GM23338 (cell line): Measurements from ENCODE around the gene DIDO1. TPM values are rescaled to one million over a fixed set of nuclear protein-coding genes. Genes with fewer than 3 reads are reported as not detected.

ENCODE experiments used
- ATAC-seq: fragments of 200-7000 bp; cut with Tn5 transposase; 3 replicates; pipeline ENCODE4 v1.9.1; 2020
- DNase-seq: peaks from one replicate; pipeline ENCODE4 v3.0.0-alpha.2; 2015; ENCODE audit warnings: low spot score
- H2AFZ ChIP-seq: fragments of 200-600 bp; sonication (generic); 2 replicates; pipeline ENCODE4 v1.8.0; 2016; ENCODE audit warnings: antibody characterized with exemption, mild to moderate bottlenecking, moderate library complexity
- H3F3A ChIP-seq: fragments of 200-600 bp; sonication (generic); replicated peaks from 2 replicates; pipeline ENCODE4 v1.8.0; 2017; ENCODE audit warnings: antibody characterized with exemption, mixed run types, low read depth
- H3K27ac ChIP-seq: fragments of 200-600 bp; sonication (generic); 2 replicates; pipeline ENCODE4 v1.6.1; 2016; ENCODE audit warnings: low read depth
- H3K27me3 ChIP-seq: fragments of 200-600 bp; sonication (generic); 2 replicates; pipeline ENCODE4 v1.8.0; 2016; ENCODE audit warnings: mild to moderate bottlenecking, mixed run types, moderate library complexity; ENCODE audit not compliant: insufficient read depth
- H3K36me3 ChIP-seq: fragments of 200-600 bp; sonication (generic); 2 replicates; pipeline ENCODE4 v1.8.0; 2016; ENCODE audit warnings: mild to moderate bottlenecking; ENCODE audit not compliant: insufficient read depth
- H3K4me1 ChIP-seq: fragments of 200-600 bp; sonication (generic); 2 replicates; pipeline ENCODE4 v1.8.0; 2016; ENCODE audit warnings: mild to moderate bottlenecking, moderate library complexity; ENCODE audit not compliant: insufficient read depth
- H3K4me2 ChIP-seq: fragments of 200-600 bp; sonication (generic); 2 replicates; pipeline ENCODE4 v1.7.1; 2017; ENCODE audit warnings: mixed run types
- H3K4me3 ChIP-seq: fragments of 200-600 bp; sonication (generic); 2 replicates; pipeline ENCODE4 v1.6.1; 2016; ENCODE audit warnings: mixed run types
- H3K79me2 ChIP-seq: fragments of 200-600 bp; sonication (generic); replicated peaks from 2 replicates; pipeline ENCODE4 v1.8.0; 2017; ENCODE audit warnings: mild to moderate bottlenecking; ENCODE audit not compliant: insufficient read depth
- H3K9me2 ChIP-seq: fragments of 200-600 bp; sonication (generic); 2 replicates; pipeline ENCODE4 v1.8.0; 2017; ENCODE audit not compliant: insufficient read depth
- H4K20me1 ChIP-seq: fragments of 200-600 bp; sonication (generic); replicated peaks from 2 replicates; pipeline ENCODE4 v1.8.0; 2017; ENCODE audit warnings: mild to moderate bottlenecking; ENCODE audit not compliant: insufficient read depth
- H3K27ac Mint-ChIP-seq: 2 replicates; pipeline ENCODE4 v1.8.0; 2020; ENCODE audit warnings: inconsistent platforms, mild to moderate bottlenecking, moderate library complexity, mixed read lengths
- H3K27me3 Mint-ChIP-seq: 3 replicates; pipeline ENCODE4 v1.8.0; 2022; ENCODE audit warnings: low read depth, mild to moderate bottlenecking, moderate library complexity, mixed read lengths, inconsistent platforms; ENCODE audit not compliant: insufficient read depth, poor library complexity
- H3K36me3 Mint-ChIP-seq: 3 replicates; pipeline ENCODE4 v1.8.0; 2021; ENCODE audit warnings: low read depth, mild to moderate bottlenecking, inconsistent platforms, moderate library complexity, mixed read lengths
- H3K4me1 Mint-ChIP-seq: 3 replicates; pipeline ENCODE4 v1.8.0; 2020; ENCODE audit warnings: mild to moderate bottlenecking, inconsistent platforms, mixed read lengths
- H3K4me3 Mint-ChIP-seq: 3 replicates; pipeline ENCODE4 v1.8.0; 2021; ENCODE audit warnings: moderate library complexity, mild to moderate bottlenecking, inconsistent platforms, mixed read lengths
- H3K9me3 Mint-ChIP-seq: 3 replicates; pipeline ENCODE4 v1.8.0; 2020; ENCODE audit warnings: moderate library complexity, mild to moderate bottlenecking, inconsistent platforms, mixed read lengths
- CREB1 ChIP-seq: fragments of 250-450 bp; sonication (Bioruptor Pico); IDR thresholded peaks from 2 replicates; pipeline ENCODE4 v1.5.0; 2020; ENCODE audit warnings: low read depth, mild to moderate bottlenecking, moderate library complexity
- EZH2 ChIP-seq: fragments of 200-600 bp; sonication (generic); IDR thresholded peaks from one replicate; pipeline ENCODE4 v1.8.0; 2017; ENCODE audit warnings: antibody characterized with exemption, mild to moderate bottlenecking, low read depth; ENCODE audit not compliant: unreplicated experiment
- POLR2AphosphoS5 ChIP-seq: IDR thresholded peaks from 2 replicates; pipeline ENCODE4 v1.6.1; 2016; ENCODE audit warnings: antibody characterized with exemption, low read depth
- polyA plus RNA-seq: library from polyadenylated mRNA; unstranded; fragments of >200 nt; fragmentation: Nextera tagmentation; extraction: Ambion mirVana; gene quantifications from 2 replicates; pipeline ENCODE4 v1.2.1, GENCODE V29; 2016
- total RNA-seq: library from RNA; depleted of rRNA; stranded (reverse); fragments of >200 nt; shearing (Covaris generic); gene quantifications from 2 replicates; pipeline ENCODE4 v1.2.3, GENCODE V29; 2014
- TF ChIP-seq, protein P1 (sequence below), 2 experiments: fragments of 200-600 bp in 1 of 2; sonication (generic) in 1 of 2; conservative IDR thresholded peaks; 2 replicates each; pipeline versions ENCODE4 v1.5.1 to v1.6.1; 2016 to 2017; ENCODE audit warnings: antibody characterized with exemption in 2 of 2, low read depth in 2 of 2, mild to moderate bottlenecking in 2 of 2, moderate library complexity in 1 of 2
- TF ChIP-seq, protein P2 (sequence below): fragments of 250-450 bp; sonication (Bioruptor Pico); IDR thresholded peaks from 2 replicates; pipeline ENCODE4 v1.5.0; 2020; ENCODE audit warnings: mild to moderate bottlenecking, moderate library complexity

DIDO1 gene
- total and polyA plus RNA-seq, 2 experiments from 2014 or later: 72.4 to 162 TPM

DNA sequence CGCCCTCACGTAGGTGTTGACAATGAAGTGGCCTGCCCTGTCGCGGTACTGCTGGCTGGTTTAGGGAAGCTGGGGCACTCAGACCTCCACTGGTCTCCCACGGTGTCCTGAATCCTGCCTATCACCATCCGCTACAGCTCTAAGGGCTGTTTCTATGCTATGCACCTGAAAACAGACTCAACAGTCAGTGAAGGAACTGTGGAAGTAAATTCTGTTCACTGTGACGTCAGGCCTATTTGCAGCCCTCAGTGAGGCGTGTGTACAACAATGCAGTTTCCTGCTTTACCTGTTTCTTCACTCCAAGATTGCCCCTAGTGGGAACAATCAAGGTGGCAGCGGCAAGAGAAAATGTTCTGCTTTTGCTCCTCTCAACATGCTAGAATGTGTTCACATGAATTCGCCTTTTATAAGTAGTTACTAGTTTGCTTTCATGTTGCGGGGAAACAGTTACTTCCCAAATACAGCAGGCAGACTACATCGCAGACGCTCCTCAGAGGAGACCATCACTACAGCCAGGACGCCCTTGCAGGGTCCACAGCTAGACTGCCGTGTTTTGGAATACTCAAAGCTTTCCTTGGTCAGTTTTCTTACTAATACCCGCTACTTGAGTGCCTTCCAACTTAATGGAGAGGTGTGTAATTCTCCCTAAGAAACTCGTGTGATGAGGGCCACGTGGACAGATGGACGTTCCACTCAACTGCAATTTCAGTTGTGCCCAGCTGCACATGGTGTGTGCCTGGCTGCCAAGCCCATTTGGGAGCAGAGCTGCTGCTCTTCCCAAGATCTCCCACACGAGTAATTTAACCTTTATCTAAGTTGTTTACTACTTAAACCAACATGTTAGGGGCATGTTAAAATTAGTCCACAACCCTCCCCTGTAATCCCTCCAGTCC lies 25.4 kb downstream of the DIDO1 start:
- Mint-ChIP-seq H3K27me3 (peaks cover 25% of the 10 kb centered on the region), H3K4me1 (peaks cover 43% of the 10 kb centered on the region), H3K9me3 (no peaks in the 10 kb centered on the region), H3K4me3 (no peak overlapping the region; the same call in 2 of the 3 replicates), H3K36me3 (peaks cover 56% of the 10 kb centered on the region), H3K27ac (peak overlapping the region; percentile 92)
- Histone ChIP-seq H3K27ac (peak overlapping the region; percentile 93), H2AFZ (no peak overlapping the region), H3K9me2 (no peaks in the 10 kb centered on the region), H3K4me2 (0 out of 2 replicates have a peak overlapping the region, but pooled peaks have one; percentile 18), H3K79me2 (peaks cover 19% of the 10 kb centered on the region), H3F3A (peaks cover 70% of the 10 kb centered on the region), H3K27me3 (no peaks in the 10 kb centered on the region), H3K36me3 (peaks cover 51% of the 10 kb centered on the region), H3K4me3 (no peak overlapping the region; the same call in 1 of the 2 replicates), H4K20me1 (peaks cover 55% of the 10 kb centered on the region), H3K4me1 (peaks cover 38% of the 10 kb centered on the region)
- TF ChIP-seq CREB1 (CRISPR knock-in tag) (peak; percentile 73), EZH2 (no peak)
- TF ChIP-seq, protein P1, sequence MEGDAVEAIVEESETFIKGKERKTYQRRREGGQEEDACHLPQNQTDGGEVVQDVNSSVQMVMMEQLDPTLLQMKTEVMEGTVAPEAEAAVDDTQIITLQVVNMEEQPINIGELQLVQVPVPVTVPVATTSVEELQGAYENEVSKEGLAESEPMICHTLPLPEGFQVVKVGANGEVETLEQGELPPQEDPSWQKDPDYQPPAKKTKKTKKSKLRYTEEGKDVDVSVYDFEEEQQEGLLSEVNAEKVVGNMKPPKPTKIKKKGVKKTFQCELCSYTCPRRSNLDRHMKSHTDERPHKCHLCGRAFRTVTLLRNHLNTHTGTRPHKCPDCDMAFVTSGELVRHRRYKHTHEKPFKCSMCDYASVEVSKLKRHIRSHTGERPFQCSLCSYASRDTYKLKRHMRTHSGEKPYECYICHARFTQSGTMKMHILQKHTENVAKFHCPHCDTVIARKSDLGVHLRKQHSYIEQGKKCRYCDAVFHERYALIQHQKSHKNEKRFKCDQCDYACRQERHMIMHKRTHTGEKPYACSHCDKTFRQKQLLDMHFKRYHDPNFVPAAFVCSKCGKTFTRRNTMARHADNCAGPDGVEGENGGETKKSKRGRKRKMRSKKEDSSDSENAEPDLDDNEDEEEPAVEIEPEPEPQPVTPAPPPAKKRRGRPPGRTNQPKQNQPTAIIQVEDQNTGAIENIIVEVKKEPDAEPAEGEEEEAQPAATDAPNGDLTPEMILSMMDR (conservative IDR thresholded peaks at IDR 0.05; ENCODE audit: low read depth in 2 of 2): peak in 1 of 2 experiments; percentile 31; a peak in 3 of 4 replicates
- DNase-seq: peak; percentile 73
- ATAC-seq: peak; percentile 38

DNA sequence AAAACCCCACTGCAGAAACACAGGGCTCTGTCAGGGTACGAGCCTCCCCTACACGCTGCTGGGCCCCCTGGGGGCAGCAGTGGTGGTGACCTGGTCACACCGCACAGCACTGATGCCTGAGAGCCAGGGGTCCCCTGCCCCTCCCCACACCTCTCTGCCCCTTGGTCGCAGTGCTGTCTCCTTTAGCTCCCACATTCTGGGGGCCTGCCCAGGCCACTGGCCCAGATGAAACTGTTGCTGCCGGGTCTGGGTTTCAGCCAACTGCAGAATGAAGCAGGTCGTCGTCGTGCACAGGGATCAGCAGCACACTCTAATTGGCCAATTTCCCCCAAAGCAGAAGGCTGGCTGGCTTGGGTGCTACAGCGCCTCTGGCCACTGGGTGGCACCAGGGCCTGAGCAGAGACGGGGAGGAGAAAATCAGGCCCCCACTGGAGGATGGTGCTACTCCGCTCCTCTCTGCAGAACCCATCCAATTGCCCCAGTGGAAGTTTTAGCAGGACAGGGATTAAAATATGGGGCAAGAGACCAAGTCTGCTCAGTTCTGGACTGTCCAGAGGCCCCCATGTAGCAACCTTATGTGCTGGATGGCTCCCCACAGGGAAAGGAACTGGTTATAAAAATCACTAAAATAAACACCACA lies 26.1 kb downstream of the DIDO1 start:
- H3K36me3 Mint-ChIP-seq: peaks cover 55% of the 10 kb centered on the region
- ATAC-seq (peak; percentile 88), DNase-seq (peak; percentile 92)
- Histone ChIP-seq H4K20me1 (peaks cover 54% of the 10 kb centered on the region), H3K9me2 (no peaks in the 10 kb centered on the region), H3K4me3 (no peak overlapping the region; the same call in 1 of the 2 replicates), H3K4me2 (peak overlapping the region; percentile 47), H3K36me3 (peaks cover 49% of the 10 kb centered on the region), H3K27ac (peak overlapping the region; percentile 93), H3K27me3 (no peaks in the 10 kb centered on the region), H3K4me1 (peaks cover 38% of the 10 kb centered on the region), H2AFZ (no peak overlapping the region), H3K79me2 (peaks cover 12% of the 10 kb centered on the region), H3F3A (peaks cover 66% of the 10 kb centered on the region)
- peak overlapping the region; percentile 90 for H3K27ac Mint-ChIP-seq
- H3K4me3 Mint-ChIP-seq: peak overlapping the region; percentile 52; the same call in 2 of the 3 replicates
- H3K9me3 Mint-ChIP-seq: no peaks in the 10 kb centered on the region; the same call in 2 of the 3 replicates
- peaks cover 43% of the 10 kb centered on the region for H3K4me1 Mint-ChIP-seq
- H3K27me3 Mint-ChIP-seq: peaks cover 27% of the 10 kb centered on the region
- TF ChIP-seq, protein P2, sequence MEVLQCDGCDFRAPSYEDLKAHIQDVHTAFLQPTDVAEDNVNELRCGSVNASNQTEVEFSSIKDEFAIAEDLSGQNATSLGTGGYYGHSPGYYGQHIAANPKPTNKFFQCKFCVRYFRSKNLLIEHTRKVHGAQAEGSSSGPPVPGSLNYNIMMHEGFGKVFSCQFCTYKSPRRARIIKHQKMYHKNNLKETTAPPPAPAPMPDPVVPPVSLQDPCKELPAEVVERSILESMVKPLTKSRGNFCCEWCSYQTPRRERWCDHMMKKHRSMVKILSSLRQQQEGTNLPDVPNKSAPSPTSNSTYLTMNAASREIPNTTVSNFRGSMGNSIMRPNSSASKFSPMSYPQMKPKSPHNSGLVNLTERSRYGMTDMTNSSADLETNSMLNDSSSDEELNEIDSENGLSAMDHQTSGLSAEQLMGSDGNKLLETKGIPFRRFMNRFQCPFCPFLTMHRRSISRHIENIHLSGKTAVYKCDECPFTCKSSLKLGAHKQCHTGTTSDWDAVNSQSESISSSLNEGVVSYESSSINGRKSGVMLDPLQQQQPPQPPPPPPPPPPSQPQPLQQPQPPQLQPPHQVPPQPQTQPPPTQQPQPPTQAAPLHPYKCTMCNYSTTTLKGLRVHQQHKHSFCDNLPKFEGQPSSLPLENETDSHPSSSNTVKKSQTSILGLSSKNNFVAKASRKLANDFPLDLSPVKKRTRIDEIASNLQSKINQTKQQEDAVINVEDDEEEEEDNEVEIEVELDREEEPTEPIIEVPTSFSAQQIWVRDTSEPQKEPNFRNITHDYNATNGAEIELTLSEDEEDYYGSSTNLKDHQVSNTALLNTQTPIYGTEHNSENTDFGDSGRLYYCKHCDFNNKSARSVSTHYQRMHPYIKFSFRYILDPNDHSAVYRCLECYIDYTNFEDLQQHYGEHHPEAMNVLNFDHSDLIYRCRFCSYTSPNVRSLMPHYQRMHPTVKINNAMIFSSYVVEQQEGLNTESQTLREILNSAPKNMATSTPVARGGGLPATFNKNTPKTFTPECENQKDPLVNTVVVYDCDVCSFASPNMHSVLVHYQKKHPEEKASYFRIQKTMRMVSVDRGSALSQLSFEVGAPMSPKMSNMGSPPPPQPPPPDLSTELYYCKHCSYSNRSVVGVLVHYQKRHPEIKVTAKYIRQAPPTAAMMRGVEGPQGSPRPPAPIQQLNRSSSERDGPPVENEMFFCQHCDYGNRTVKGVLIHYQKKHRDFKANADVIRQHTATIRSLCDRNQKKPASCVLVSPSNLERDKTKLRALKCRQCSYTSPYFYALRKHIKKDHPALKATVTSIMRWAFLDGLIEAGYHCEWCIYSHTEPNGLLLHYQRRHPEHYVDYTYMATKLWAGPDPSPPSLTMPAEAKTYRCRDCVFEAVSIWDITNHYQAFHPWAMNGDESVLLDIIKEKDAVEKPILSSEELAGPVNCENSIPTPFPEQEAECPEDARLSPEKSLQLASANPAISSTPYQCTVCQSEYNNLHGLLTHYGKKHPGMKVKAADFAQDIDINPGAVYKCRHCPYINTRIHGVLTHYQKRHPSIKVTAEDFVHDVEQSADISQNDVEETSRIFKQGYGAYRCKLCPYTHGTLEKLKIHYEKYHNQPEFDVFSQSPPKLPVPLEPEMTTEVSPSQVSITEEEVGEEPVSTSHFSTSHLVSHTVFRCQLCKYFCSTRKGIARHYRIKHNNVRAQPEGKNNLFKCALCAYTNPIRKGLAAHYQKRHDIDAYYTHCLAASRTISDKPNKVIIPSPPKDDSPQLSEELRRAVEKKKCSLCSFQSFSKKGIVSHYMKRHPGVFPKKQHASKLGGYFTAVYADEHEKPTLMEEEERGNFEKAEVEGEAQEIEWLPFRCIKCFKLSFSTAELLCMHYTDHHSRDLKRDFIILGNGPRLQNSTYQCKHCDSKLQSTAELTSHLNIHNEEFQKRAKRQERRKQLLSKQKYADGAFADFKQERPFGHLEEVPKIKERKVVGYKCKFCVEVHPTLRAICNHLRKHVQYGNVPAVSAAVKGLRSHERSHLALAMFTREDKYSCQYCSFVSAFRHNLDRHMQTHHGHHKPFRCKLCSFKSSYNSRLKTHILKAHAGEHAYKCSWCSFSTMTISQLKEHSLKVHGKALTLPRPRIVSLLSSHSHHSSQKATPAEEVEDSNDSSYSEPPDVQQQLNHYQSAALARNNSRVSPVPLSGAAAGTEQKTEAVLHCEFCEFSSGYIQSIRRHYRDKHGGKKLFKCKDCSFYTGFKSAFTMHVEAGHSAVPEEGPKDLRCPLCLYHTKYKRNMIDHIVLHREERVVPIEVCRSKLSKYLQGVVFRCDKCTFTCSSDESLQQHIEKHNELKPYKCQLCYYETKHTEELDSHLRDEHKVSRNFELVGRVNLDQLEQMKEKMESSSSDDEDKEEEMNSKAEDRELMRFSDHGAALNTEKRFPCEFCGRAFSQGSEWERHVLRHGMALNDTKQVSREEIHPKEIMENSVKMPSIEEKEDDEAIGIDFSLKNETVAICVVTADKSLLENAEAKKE (CRISPR knock-in tag): no peak
- TF ChIP-seq, protein P1 (conservative IDR thresholded peaks at IDR 0.05; ENCODE audit: low read depth in 2 of 2): peak; percentile 62 to 85
- TF ChIP-seq EZH2: no peak
- peak; percentile 88 for TF ChIP-seq POLR2AphosphoS5
- TF ChIP-seq CREB1 (CRISPR knock-in tag): 0 out of 2 replicates have a peak, but pooled peaks have one; percentile 10
